ENCODE results near the gene KIAA0930. TPM values are rescaled to one million over a fixed set of nuclear protein-coding genes. Genes with fewer than 3 reads are reported as not detected.

Gene KIAA0930
- total RNA-seq, 1 donor from 2014 or later, result 32.1 TPM

DNA sequence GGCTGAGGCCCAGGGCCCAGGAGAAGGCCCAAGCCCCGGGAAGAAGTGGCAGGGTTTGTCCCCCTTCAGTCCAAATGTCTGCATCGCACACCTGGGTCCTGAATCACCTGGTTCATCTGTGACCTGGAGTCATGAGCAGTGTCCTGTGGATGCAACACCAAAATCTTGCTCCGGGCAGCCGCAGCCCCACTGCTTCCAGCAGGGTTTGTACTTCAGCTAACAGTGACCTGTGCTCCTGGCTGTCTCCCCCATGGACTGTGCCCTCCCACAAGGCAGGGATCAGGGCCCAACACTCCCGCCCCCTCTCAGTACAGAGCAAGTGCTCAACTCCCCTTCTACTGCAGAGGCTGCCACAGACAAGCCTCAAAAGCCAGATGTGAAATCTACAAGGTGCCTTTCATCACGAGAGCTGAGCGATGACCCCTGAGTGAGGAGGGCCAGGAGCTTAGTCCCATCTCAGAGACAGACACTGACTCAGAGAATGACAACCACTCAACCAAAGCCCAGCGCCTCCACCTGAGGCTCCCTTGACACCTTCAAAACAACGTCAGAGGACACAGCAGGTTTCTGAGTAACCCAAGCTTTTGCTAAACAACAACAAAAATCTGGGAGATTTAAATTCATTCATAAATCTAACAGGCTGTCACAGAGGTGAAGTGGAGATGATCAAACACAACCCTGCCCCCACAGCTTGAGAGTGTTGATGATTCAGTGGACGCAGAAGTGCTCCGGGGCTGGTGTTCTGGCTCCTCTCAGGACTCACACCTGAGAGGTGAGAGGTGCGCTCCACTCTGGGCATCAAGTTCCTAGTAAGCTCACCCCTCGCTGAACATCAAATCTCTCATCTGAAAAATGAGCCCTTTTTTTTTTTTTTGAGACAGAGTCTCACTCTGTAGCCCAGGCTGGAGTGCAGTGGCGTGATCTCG, 3.4 kb downstream of the KIAA0930 start:
- no peak for DNase-seq

DNA sequence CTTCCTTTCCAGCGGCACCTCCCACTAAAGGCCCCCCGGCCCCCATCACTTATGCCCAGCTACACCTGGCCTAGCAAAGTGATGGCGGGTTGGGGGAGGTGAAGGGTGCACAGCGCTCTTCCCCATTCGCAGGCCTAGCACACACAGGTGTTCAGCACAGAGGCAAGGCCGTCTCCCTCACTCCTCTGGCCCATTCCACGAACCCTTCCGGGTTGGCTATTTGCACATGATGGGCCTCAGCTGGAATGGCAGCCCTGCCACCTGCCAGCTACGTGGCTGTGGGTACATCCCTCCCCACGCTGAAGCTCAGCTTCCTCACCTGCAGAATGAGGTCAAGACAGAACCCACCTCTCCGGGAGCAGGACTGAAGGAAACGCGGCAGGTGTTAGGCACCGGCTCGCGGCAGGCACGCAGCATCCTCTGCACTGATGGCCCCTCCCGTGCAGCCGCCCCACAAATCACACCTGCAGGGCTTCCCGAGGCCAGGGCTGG, 4.8 kb downstream of the KIAA0930 start:
- no peak for DNase-seq

DNA sequence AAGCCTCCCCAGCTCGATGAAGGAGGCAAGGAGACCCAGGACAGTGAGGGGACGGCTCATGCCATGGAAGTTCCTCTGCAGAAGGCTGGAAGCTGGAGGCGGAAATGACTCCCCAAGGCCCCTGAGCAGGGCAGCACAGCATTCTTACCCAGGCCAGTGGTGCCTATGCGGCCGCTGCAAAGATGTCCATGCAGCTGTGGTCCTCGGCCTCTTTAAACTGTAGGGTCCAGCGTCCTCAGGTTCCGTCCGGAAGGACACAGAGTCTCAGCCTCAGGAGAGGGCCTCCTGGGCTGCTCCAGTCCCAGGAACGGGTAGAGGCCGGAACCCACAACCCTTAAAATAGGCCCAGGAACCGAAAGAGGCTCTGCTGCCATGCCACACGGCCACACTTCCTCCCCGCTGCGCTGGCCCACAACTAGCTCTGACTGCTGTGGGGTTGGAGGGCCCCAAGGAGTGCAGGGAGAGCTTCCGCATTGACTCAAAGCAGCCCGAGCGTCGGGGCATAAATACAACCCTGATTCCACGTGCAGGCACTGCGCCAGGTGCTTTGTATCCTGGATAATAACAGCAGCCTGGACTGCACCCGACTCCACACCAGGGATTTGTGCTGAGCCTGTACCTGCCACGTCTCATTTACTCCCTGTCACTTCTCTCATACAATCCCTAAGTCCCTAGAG, 5.5 kb downstream of the KIAA0930 start:
- no peak for DNase-seq

DNA sequence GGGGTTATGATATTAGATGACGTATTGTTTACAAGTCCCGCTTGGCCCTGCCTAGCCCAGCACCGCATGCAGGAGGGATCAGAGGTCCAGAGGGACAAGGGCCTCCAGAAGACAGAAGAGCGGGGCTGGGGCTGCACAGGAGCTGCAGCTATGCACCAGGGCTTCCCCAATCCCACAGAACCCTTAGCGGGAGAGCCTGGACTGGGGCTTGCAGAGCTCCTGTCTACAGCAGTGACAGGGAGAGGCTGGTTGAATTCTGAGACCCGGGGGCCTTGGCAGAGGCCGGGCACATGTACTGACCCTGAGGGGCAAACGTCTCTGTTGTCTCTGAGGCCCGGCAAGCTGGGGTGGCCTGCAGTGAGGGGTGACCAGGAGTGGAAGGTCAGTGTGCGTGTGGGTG, 6.9 kb downstream of the KIAA0930 start:
- no peak for DNase-seq

DNA sequence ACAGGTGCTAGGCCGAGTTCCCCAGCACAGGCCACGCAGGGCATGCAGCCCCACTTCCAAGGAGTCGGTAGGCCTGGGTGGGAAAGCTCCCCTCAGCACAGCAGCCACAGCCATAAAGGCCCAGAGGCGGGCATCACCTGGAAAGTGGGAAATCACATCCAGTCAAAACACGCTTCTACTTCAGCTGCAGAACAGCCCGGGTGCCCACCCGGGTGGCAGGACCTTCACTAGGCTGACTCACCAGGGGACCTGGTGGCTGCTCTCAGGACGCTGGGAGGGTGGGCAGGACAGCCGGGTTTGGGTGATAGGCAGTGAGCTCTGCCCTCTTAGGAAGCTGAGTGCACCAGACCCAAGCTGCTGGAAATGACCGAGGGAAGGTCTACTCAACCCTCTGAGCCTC, 7.3 kb downstream of the KIAA0930 start:
- DNase-seq, result no peak

DNA sequence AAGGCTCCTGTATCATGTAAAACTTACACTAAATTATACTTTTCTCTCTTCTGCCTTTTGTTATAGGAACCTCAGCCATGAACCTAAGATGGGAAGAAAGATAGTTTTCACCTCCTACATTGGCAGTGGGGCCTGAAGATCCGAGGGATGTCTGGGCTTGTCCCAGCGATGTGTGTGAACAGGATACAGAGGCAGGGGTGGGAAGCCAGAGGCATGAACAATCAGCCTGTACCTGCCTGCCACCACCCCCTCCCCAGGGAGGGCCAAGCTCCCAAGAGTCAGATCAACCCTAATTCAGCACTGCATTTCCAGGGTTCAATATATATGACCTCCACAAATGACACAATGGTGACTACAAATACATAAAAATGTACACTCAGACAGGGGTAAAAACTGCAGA, 9.4 kb downstream of the KIAA0930 start:
- no peak for DNase-seq

- no peak for DNase-seq
Measured at GRCh38 chr22:45230026-45230721, 10.5 kb downstream of the KIAA0930 start.

- no peak for DNase-seq
Measured at GRCh38 chr22:45229181-45229580, 11.5 kb downstream of the KIAA0930 start.

- DNase-seq, result no peak
Measured at GRCh38 chr22:45228401-45228754, 12.3 kb downstream of the KIAA0930 start.

- DNase-seq, result no peak
Measured at GRCh38 chr22:45227645-45228400, 12.9 kb downstream of the KIAA0930 start.

- no peak for DNase-seq
Measured at GRCh38 chr22:45226503-45227186, 14.0 kb downstream of the KIAA0930 start.

DNA sequence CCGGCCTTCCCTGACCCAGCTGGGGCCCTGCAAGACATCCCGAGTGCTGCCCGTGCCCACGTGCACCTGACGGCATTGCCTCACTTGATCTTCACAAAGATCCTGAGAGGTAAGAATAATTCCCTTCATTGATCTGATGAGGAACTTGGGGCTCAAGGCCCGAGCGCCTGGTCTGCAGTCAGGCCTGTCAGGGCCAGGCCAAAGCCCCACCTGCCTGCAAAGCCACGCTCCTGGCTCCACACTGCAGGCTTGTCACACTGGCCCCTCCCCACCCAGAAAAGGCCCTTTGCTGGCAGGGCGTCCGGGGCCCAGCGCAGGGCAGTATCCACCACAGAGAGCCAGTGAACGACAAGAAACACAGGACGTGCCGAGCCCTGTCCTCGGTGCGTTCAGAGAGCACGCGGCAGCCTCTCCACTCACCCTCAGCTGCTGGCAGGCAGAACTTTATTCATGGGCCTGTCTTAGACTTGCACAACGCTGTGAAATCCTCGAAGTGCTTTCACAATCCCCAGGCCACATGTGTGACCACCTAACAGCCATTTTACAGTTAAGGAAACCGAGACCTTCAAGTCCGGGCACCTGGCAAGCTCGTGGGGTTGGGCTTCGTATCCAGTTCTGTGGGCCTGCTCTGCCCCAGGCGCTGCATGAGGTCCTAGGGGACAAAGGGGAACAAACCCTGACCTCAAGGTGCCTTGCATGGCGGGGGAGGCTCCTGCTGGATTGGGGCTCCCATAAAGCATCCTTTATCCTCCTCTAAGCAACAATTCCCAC, 14.8 kb downstream of the KIAA0930 start:
- no peak for DNase-seq

- DNase-seq, result no peak
Measured at GRCh38 chr22:45224988-45225731, 15.5 kb downstream of the KIAA0930 start.

DNA sequence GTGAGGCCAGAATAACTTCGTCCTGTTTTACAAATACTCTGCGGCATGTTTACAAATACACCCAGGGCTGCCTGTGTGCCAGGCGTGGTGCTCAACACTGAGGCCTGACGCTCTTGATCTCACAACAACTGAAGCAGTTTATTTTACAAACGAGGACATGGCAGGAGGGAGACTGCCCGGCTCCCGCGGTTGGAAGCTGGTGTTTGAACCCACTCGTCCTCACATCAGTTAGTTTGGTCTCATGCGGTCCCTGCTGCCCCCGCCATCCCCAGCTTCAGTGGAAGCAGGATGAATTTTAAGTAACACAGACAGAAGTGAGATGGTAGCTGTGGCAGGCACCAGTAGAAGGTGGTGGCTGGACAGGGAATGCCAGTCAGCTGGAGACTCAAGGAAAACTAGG, 16.4 kb downstream of the KIAA0930 start:
- no peak for DNase-seq

GRCh38 chr22:45223304-45224117, 17.2 kb downstream of the KIAA0930 start:
- no peak for DNase-seq

DNA sequence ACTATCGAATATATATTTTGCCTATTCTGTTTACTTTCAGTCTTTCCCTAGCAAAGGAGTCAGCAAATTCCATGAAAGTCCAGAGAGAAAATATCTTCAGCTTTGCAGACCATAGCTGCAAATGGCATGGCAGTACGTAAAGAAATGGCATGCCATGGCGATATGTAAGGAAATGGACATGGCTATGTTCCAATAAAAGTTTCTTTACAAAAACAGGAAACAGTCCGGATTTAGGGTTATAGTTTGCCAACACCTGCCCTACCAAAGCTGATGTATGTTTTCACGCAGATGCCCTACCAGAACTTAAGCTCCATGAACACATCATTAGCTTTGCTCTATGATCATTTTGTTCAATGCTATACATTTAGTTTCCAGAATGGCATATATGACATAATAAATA, 19.5 kb downstream of the KIAA0930 start:
- DNase-seq, result no peak

- no peak for DNase-seq
Measured at GRCh38 chr22:45218976-45219375, 21.7 kb downstream of the KIAA0930 start.

GRCh38 chr22:45217806-45218205, 22.9 kb downstream of the KIAA0930 start:
- no peak for DNase-seq

- no peak for DNase-seq
Measured at GRCh38 chr22:45217345-45217744, 23.3 kb downstream of the KIAA0930 start.
